HCT116 (cell line): ENCODE data around the gene PODNL1. TPM values are rescaled to one million over a fixed set of nuclear protein-coding genes. Genes with fewer than 3 reads are reported as not detected.
A peak's percentile ranks its signal among the peaks of the same experiment; 100 is the strongest.
"Not testable (repeated sequence)": the region's sequence is repeated elsewhere in the genome, so short reads cannot be mapped to it uniquely, and the experiment has no call there.

Experiments used
- ATAC-seq: fragments of 200-7000 bp; cut with Tn5 transposase; 2 replicates; pipeline ENCODE4 v1.9.1; 2020; ENCODE audit warnings: mild to moderate bottlenecking, moderate library complexity
- BruUV-seq: library from RNA; stranded (reverse); fragments of 400-500 nt; replicated peaks from 2 replicates; lab custom pipeline; 2021; lab: Mats Ljungman, UMichigan
- CTCF ChIA-PET: fragments of 300-600 bp; sonication (Branson Sonifier 250); formaldehyde crosslinking; loops from one replicate; lab custom pipeline; 2021; ENCODE audit warnings: antibody characterized with exemption; lab: Charles Lee
- POLR2A ChIA-PET: fragments of 300-600, 350-600 bp; sonication (Branson Sonifier 250); formaldehyde crosslinking; loops from one replicate; lab custom pipeline; 2021; ENCODE audit warnings: antibody characterized with exemption; lab: Charles Lee
- RAD21 ChIA-PET, 2 experiments: fragments of 300-600 bp; sonication (Branson Sonifier 250); formaldehyde crosslinking; loops; one replicate each; lab custom pipeline; 2023; ENCODE audit warnings: low total read pairs in 2 of 2; ENCODE audit not compliant: uncharacterized antibody in 2 of 2, unreplicated experiment in 2 of 2, low non-redundant PET in 1 of 2; lab: Charles Lee
- DNase-seq: peaks from one replicate; pipeline ENCODE4 v3.0.0-alpha.2; 2010; ENCODE audit warnings: low read depth, low spot score
- H2AFZ ChIP-seq: fragments of 200-600 bp; shearing (Covaris generic), sonication (generic); 2 replicates; pipeline ENCODE4 v1.6.1; 2017; ENCODE audit warnings: low read depth, mixed run types, mixed read lengths, antibody characterized with exemption, low read length; ENCODE audit not compliant: poor library complexity, severe bottlenecking
- H3K27ac ChIP-seq: 2 replicates; pipeline ENCODE4 v1.5.1; 2012; ENCODE audit warnings: low read depth, low read length
- H3K27me3 ChIP-seq: fragments of 200-600 bp; sonication (generic); 2 replicates; pipeline ENCODE4 v1.6.1; 2016; ENCODE audit warnings: mixed run types, low read length, mixed read lengths; ENCODE audit not compliant: insufficient read depth
- H3K36me3 ChIP-seq, 2 experiments: fragments of 200-500 bp in 1 of 2; fragments of 200-600 bp in 1 of 2; sonication (Bioruptor generic) in 1 of 2; sonication (generic) in 1 of 2; 2 replicates each; pipeline versions ENCODE4 v1.5.1 to v1.6.1; 2014 to 2016; ENCODE audit warnings: low read length in 2 of 2, inconsistent platforms in 1 of 2, mixed read lengths in 1 of 2, mixed run types in 1 of 2; ENCODE audit not compliant: insufficient read depth in 2 of 2, control insufficient read depth in 1 of 2
- H3K4me1 ChIP-seq, 2 experiments: fragments of 200-600 bp in 1 of 2; sonication (generic) in 1 of 2; 2 replicates each; pipeline versions ENCODE4 v1.5.1 to v1.6.1; 2012 to 2017; ENCODE audit warnings: low read length in 2 of 2, inconsistent platforms in 1 of 2, mild to moderate bottlenecking in 1 of 2, mixed read lengths in 1 of 2, mixed run types in 1 of 2, moderate library complexity in 1 of 2; ENCODE audit not compliant: insufficient read depth in 2 of 2, control insufficient read depth in 1 of 2
- H3K4me2 ChIP-seq: fragments of 200-600 bp; sonication (generic); 2 replicates; pipeline ENCODE4 v1.6.1; 2017; ENCODE audit warnings: mixed run types, low read length, mixed read lengths
- H3K4me3 ChIP-seq, 2 experiments: fragments of 200-600 bp in 1 of 2; sonication (generic) in 1 of 2; replicated peaks in 1 of 2; 2 replicates each; pipeline ENCODE4 v1.5.1; 2011 to 2016; ENCODE audit warnings: low read length in 2 of 2, control low read depth in 1 of 2, low read depth in 1 of 2, mild to moderate bottlenecking in 1 of 2, mixed read lengths in 1 of 2, mixed run types in 1 of 2
- H3K79me2 ChIP-seq: fragments of 200-600 bp; sonication (generic); 2 replicates; pipeline ENCODE4 v1.6.1; 2017; ENCODE audit warnings: mild to moderate bottlenecking, mixed run types, low read length, moderate library complexity, mixed read lengths; ENCODE audit not compliant: insufficient read depth
- H3K9ac ChIP-seq: fragments of 200-600 bp; sonication (generic); 2 replicates; pipeline ENCODE4 v1.6.1; 2016; ENCODE audit warnings: low read length, mixed read lengths
- H3K9me2 ChIP-seq: fragments of 200-600 bp; sonication (generic), shearing (Covaris generic); 2 replicates; pipeline ENCODE4 v1.6.1; 2017; ENCODE audit warnings: mixed run types, mild to moderate bottlenecking, moderate library complexity; ENCODE audit not compliant: insufficient read depth
- H3K9me3 ChIP-seq, 2 experiments: fragments of 200-500 bp in 1 of 2; fragments of 200-600 bp in 1 of 2; sonication (Bioruptor generic) in 1 of 2; sonication (generic) in 1 of 2; 2 replicates each; pipeline ENCODE4 v1.6.1; 2014 to 2017; ENCODE audit warnings: low read length in 2 of 2, mixed read lengths in 2 of 2, inconsistent platforms in 1 of 2, low read depth in 1 of 2, mild to moderate bottlenecking in 1 of 2, mixed run types in 1 of 2, moderate library complexity in 1 of 2; ENCODE audit not compliant: control insufficient read depth in 1 of 2, insufficient read depth in 1 of 2
- H4K20me1 ChIP-seq: fragments of 200-600 bp; sonication (generic), shearing (Covaris generic); 2 replicates; pipeline ENCODE4 v1.6.1; 2017; ENCODE audit warnings: mixed run types, mild to moderate bottlenecking, moderate library complexity; ENCODE audit not compliant: insufficient read depth
- CBX3 ChIP-seq: IDR thresholded peaks from 2 replicates; pipeline ENCODE4 v1.6.1; 2012; ENCODE audit warnings: low read depth
- CEBPB ChIP-seq: IDR thresholded peaks from 2 replicates; pipeline ENCODE4 v1.6.1; 2012; ENCODE audit warnings: low read depth
- CTCF ChIP-seq, 3 experiments: fragments of 200-600 bp in 1 of 3; sonication (generic) in 1 of 3; IDR thresholded peaks in 2 of 3; conservative IDR thresholded peaks in 1 of 3; 2 replicates each; pipeline ENCODE4 v1.5.1; 2012 to 2017; ENCODE audit warnings: low read depth in 2 of 3, low read length in 2 of 3, antibody characterized with exemption in 1 of 3, borderline replicate concordance in 1 of 3, control low read depth in 1 of 3, mild to moderate bottlenecking in 1 of 3, mixed read lengths in 1 of 3, mixed run types in 1 of 3, moderate library complexity in 1 of 3; ENCODE audit not compliant: insufficient read depth in 1 of 3
- EGR1 ChIP-seq: IDR thresholded peaks from 2 replicates; pipeline ENCODE4 v1.6.1; 2012; ENCODE audit warnings: low read depth
- ELF1 ChIP-seq: IDR thresholded peaks from 2 replicates; pipeline ENCODE4 v1.6.1; 2012; ENCODE audit warnings: low read depth, borderline replicate concordance
- EZH2 ChIP-seq: fragments of 200-600 bp; sonication (generic); IDR thresholded peaks from 2 replicates; pipeline ENCODE4 v1.6.1; 2017; ENCODE audit warnings: antibody characterized with exemption, mixed run types
- FOSL1 ChIP-seq: IDR thresholded peaks from 2 replicates; pipeline ENCODE4 v1.6.1; 2012; ENCODE audit warnings: low read depth
- JUND ChIP-seq: IDR thresholded peaks from 2 replicates; pipeline ENCODE4 v1.6.1; 2012
- MAX ChIP-seq: IDR thresholded peaks from 2 replicates; pipeline ENCODE4 v1.6.1; 2012
- POLR2A ChIP-seq: IDR thresholded peaks from 2 replicates; pipeline ENCODE4 v1.7.0; 2011; ENCODE audit warnings: borderline replicate concordance; ENCODE audit not compliant: insufficient read depth, insufficient read length; ENCODE audit errors: extremely low read depth
- RAD21 ChIP-seq: IDR thresholded peaks from 2 replicates; pipeline ENCODE4 v1.6.1; 2012; ENCODE audit warnings: low read depth, mild to moderate bottlenecking
- REST ChIP-seq: IDR thresholded peaks from 2 replicates; pipeline ENCODE4 v1.6.1; 2012; ENCODE audit warnings: low read depth
- SIN3A ChIP-seq: IDR thresholded peaks from 2 replicates; pipeline ENCODE4 v1.6.1; 2012; ENCODE audit warnings: low read depth
- SP1 ChIP-seq: IDR thresholded peaks from 2 replicates; pipeline ENCODE4 v1.6.1; 2012; ENCODE audit warnings: low read depth
- SRF ChIP-seq: IDR thresholded peaks from 2 replicates; pipeline ENCODE4 v1.6.1; 2012; ENCODE audit warnings: low read depth
- ZFX ChIP-seq: fragments of 450-650 bp; IDR thresholded peaks from 2 replicates; pipeline ENCODE4 v1.6.1; 2017
- ZNF274 ChIP-seq: fragments of 200-500 bp; sonication (Bioruptor generic); IDR thresholded peaks from 2 replicates; pipeline ENCODE4 v1.6.1; 2014; ENCODE audit warnings: mild to moderate bottlenecking, low read depth, low read length, inconsistent platforms
- intact Hi-C: fragments of 100-400 bp; cut with micrococcal nuclease; formaldehyde crosslinking; loops from 2 replicates; pipeline ENCODE4 v1.10.0; 2022
- total RNA-seq: library from RNA; stranded (reverse); gene quantifications from one replicate; pipeline ENCODE4 v1.2.1, GENCODE V29; 2021; ENCODE audit not compliant: unreplicated experiment

PODNL1 gene
- total RNA-seq, 1 experiment from 2014 or later: 0.71 TPM

GRCh38 chr19:13974073-13974472, 35.9 kb upstream of the PODNL1 start:
- Histone ChIP-seq H3K9me3 (no peaks in the 10 kb centered on the region), H3K79me2 (no peaks in the 10 kb centered on the region), H3K27ac (no peak overlapping the region), H3K4me1 (peaks cover 0 to 10% of the 10 kb centered on the region in 2 experiments; a peak in 3 of 4 replicates), H3K27me3 (no peaks in the 10 kb centered on the region), H3K36me3 (no peaks in the 10 kb centered on the region), H3K4me2 (peak overlapping the region; percentile 41), H2AFZ (no peak overlapping the region), H3K4me3 (no peak overlapping the region), H3K9ac (peak overlapping the region; percentile 31; the same call in 1 of the 2 replicates), H3K9me2 (no peaks in the 10 kb centered on the region), H4K20me1 (no peaks in the 10 kb centered on the region)
- DNase-seq (peak; percentile 65), ATAC-seq (peak; percentile 96)
- intact Hi-C loops: no loop called here
- RAD21 ChIA-PET: no interaction called here
- BruUV-seq: no TSS peak
- POLR2A ChIA-PET: no interaction called here
- TF ChIP-seq SIN3A (no peak), FOSL1 (no peak), EGR1 (no peak), REST (no peak), RAD21 (no peak), SP1 (no peak), SRF (no peak), ZNF274 (no peak), CTCF (IDR thresholded peaks at IDR 0.05 in 2 of 3, conservative IDR thresholded peaks at IDR 0.05 in 1 of 3; ENCODE audit: borderline replicate concordance in 1 of 3, insufficient read depth in 1 of 3, low read depth in 2 of 3, low read length in 2 of 3) (no peak), JUND (no peak), ZFX (no peak), CEBPB (no peak), POLR2A (no peak), MAX (no peak), CBX3 (no peak), ELF1 (no peak), EZH2 (no peak)
- CTCF ChIA-PET: no interaction called here

GRCh38 chr19:13973479-13973878, 35.3 kb upstream of the PODNL1 start:
- H3K4me1 ChIP-seq, DNase-seq, H2AFZ ChIP-seq, H3K4me3 ChIP-seq, POLR2A ChIA-PET, H4K20me1 ChIP-seq, H3K36me3 ChIP-seq, CTCF ChIA-PET, H3K9ac ChIP-seq, intact Hi-C loops, H3K27me3 ChIP-seq, H3K9me3 ChIP-seq, BruUV-seq, ATAC-seq, H3K9me2 ChIP-seq, H3K79me2 ChIP-seq: not testable (repeated sequence)
- 0 out of 2 replicates have a peak overlapping the region, but pooled peaks have one; percentile 18 for H3K27ac ChIP-seq
- RAD21 ChIA-PET: interaction anchor here in 1 of 2 experiments (0.8 kb wide), 1 partner anchor 23 kb away, joined by 4 read pairs; no protein-coding TSS in a partner anchor
- peak overlapping the region; percentile 41; the same call in 1 of the 2 replicates for H3K4me2 ChIP-seq
